Stimulated activated naive CD8-positive, alpha-beta T cell treated with anti-CD3 and anti-CD28 coated beads, Interleukin-15, Interleukin-2, amounts not matched to agents 100 U/mL and 50 U/mL, for 24 hours (primary cell): ENCODE measurements around the gene DCUN1D2.

Experiments
- ATAC-seq: fragments of 150-1000 bp; cut with Tn5 transposase; one replicate; pipeline ENCODE4 v1.10.0; 2021
- DNase-seq: peaks from one replicate; pipeline ENCODE4 v3.0.0; 2021

The DCUN1D2 gene

GRCh38 chr13:113422807-113423519 is 67.5 kb downstream of the DCUN1D2 start:
- DNase-seq (no peak), ATAC-seq (no peak)

GRCh38 chr13:113421673-113422270 is 68.7 kb downstream of the DCUN1D2 start:
- DNase-seq (no peak), ATAC-seq (no peak)

GRCh38 chr13:113420833-113421600 is 69.5 kb downstream of the DCUN1D2 start:
- ATAC-seq (no peak), DNase-seq (no peak)

- ATAC-seq (no peak), DNase-seq (no peak)
Observed at GRCh38 chr13:113420232-113420631, 70.3 kb downstream of the DCUN1D2 start.

GRCh38 chr13:113419531-113420193 is 70.8 kb downstream of the DCUN1D2 start:
- DNase-seq = no peak
- ATAC-seq = no peak

GRCh38 chr13:113418722-113419049 is 71.8 kb downstream of the DCUN1D2 start:
- ATAC-seq (no peak), DNase-seq (no peak)

GRCh38 chr13:113417836-113418721 is 72.4 kb downstream of the DCUN1D2 start:
- DNase-seq (no peak), ATAC-seq (no peak)

- DNase-seq (no peak), ATAC-seq (no peak)
Observed at GRCh38 chr13:113417008-113417751, 73.3 kb downstream of the DCUN1D2 start.

- ATAC-seq (no peak), DNase-seq (no peak)
Observed at GRCh38 chr13:113415825-113416224, 74.7 kb downstream of the DCUN1D2 start.

GRCh38 chr13:113415032-113415431 is 75.5 kb downstream of the DCUN1D2 start:
- DNase-seq (no peak), ATAC-seq (no peak)

GRCh38 chr13:113414335-113414734 is 76.2 kb downstream of the DCUN1D2 start:
- DNase-seq (no peak), ATAC-seq (no peak)

- DNase-seq (no peak), ATAC-seq (no peak)
Observed at GRCh38 chr13:113413898-113414282, 76.6 kb downstream of the DCUN1D2 start.

- ATAC-seq (no peak), DNase-seq (no peak)
Observed at GRCh38 chr13:113413178-113413897, 77.2 kb downstream of the DCUN1D2 start.

- no peak for DNase-seq
- ATAC-seq = no peak
Observed at GRCh38 chr13:113412440-113412839, 78.1 kb downstream of the DCUN1D2 start.

GRCh38 chr13:113411216-113412023 is 79.1 kb downstream of the DCUN1D2 start:
- ATAC-seq (no peak), DNase-seq (no peak)

- DNase-seq = no peak
- ATAC-seq = peak; percentile 48
Observed at GRCh38 chr13:113410472-113411201, 79.9 kb downstream of the DCUN1D2 start.

GRCh38 chr13:113408562-113408961 is 81.9 kb downstream of the DCUN1D2 start:
- no peak for ATAC-seq
- no peak for DNase-seq

- no peak for DNase-seq
Observed at GRCh38 chr13:113407531-113408393, 82.7 kb downstream of the DCUN1D2 start.

More at GRCh38 chr13:113407531-113408393, 82.7 kb downstream of the DCUN1D2 start:
- ATAC-seq = no peak
